Epidermal melanocyte (primary cell): Measurements from ENCODE around the gene ARHGEF37.
"Not testable (repeated sequence)": the region's sequence is repeated elsewhere in the genome, so short reads cannot be mapped to it uniquely, and the experiment has no call there.

ENCODE experiments used
- DNase-seq: peaks from one replicate; pipeline ENCODE4 v3.0.0; 2011; ENCODE audit warnings: low spot score; ENCODE audit not compliant: insufficient read length

The ARHGEF37 gene

GRCh38 chr5:149646564-149646963 is 65.3 kb downstream of the ARHGEF37 start:
- DNase-seq: no peak

DNA sequence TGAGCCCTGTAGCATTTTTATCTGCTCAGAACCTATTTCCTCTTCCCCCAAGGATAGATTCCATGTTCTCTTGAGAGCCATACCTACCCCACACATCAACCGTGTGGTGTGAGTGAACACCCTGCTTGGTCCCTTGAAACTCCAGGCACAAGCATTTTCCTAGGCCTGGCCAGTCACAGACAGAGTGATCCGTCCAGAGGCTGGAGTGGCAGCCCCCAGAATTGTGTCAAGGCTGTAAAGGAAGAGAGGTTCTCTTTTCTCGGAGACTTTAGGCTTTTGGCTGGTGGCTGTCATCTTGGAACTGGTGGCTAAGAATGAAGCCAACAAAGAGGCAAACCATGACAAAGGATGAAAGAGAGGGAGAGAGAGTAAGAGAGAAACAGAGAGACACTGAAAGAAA is 66.0 kb downstream of the ARHGEF37 start:
- DNase-seq: no peak

- not testable (repeated sequence) for DNase-seq
Measured at GRCh38 chr5:149648464-149649393, 67.4 kb downstream of the ARHGEF37 start.

DNA sequence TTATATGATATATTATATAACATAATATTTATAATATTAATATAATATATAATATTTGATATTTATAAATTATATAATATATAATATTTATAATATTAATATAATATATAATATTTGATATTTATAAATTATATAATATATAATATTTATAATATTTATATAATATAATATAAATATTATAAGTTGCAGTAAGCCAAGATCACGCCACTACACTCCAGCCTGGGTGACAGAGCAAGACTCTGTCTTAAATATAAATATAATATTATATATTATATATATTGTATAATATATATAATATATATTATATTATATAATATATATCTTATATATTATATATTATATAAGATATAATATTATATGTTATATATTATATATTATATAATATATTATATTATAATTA is 68.4 kb downstream of the ARHGEF37 start:
- not testable (repeated sequence) for DNase-seq

DNA sequence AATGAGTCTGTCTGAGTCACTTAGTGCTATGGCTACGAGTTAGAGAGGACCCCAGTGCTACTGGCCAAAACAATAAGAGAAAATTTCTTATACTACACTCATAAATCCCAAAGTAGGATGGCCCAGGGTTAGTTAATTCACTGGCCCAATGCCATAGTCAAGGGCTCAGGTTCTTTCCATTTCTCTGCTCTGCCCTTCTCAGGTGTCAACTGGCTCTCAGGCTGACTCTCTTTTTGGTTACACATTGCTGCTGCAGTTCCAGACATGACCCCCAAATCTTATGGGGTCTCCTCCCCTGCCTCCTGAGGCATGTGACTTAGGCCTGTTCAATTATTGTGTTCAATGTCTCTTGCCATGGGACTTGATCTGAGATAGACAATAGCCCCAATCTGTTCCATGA is 70.4 kb downstream of the ARHGEF37 start:
- no peak for DNase-seq

GRCh38 chr5:149652697-149653096 is 71.4 kb downstream of the ARHGEF37 start:
- DNase-seq: no peak

GRCh38 chr5:149654231-149654630 is 72.9 kb downstream of the ARHGEF37 start:
- no peak for DNase-seq

GRCh38 chr5:149654883-149655505 is 73.7 kb downstream of the ARHGEF37 start:
- DNase-seq: no peak

- no peak for DNase-seq
Measured at GRCh38 chr5:149656576-149657182, 75.4 kb downstream of the ARHGEF37 start.

- DNase-seq: no peak
Measured at GRCh38 chr5:149657324-149657723, 76.0 kb downstream of the ARHGEF37 start.

GRCh38 chr5:149658299-149658698 is 77.0 kb downstream of the ARHGEF37 start:
- no peak for DNase-seq

- no peak for DNase-seq
Measured at GRCh38 chr5:149664083-149664482, 82.8 kb downstream of the ARHGEF37 start.

- no peak for DNase-seq
Measured at GRCh38 chr5:149664666-149665415, 83.5 kb downstream of the ARHGEF37 start.

- DNase-seq: no peak
Measured at GRCh38 chr5:149665416-149666175, 84.3 kb downstream of the ARHGEF37 start.

- DNase-seq: no peak
Measured at GRCh38 chr5:149666212-149666852, 85.0 kb downstream of the ARHGEF37 start.

DNA sequence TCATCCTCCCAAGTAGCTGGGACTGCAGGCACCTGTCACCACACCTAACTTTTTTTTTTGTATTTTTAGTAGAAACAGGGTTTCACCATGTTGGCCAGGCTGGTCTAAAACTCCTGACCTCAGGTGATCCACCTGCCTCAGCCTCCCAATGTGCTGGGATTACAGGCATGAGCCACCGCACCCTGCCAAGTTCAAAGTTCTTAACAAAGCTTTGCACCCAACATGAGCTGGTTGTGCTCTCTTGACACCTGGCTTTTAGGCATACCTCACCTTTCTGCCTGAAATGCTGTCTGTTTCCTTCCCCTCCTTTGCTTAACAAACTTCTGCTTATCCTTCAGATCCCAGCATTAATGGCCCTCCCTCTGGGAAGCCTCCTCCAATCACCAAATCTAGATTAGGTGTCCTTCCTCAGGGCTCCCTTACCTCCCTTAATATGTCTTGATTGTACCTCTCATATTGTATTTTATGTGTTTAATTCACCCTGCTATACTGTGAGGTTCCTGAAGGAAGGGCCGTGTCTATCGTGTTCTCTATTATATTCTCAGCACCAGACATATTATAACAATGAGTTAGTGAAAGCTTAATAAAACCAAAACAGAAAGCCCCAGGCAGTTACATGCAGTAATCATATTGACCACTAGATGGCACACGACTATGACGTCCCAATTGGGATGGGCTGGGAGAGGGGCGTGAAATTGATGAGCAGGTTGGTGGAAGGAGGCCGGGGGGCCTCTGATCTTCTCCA is 86.0 kb downstream of the ARHGEF37 start:
- DNase-seq: no peak

DNA sequence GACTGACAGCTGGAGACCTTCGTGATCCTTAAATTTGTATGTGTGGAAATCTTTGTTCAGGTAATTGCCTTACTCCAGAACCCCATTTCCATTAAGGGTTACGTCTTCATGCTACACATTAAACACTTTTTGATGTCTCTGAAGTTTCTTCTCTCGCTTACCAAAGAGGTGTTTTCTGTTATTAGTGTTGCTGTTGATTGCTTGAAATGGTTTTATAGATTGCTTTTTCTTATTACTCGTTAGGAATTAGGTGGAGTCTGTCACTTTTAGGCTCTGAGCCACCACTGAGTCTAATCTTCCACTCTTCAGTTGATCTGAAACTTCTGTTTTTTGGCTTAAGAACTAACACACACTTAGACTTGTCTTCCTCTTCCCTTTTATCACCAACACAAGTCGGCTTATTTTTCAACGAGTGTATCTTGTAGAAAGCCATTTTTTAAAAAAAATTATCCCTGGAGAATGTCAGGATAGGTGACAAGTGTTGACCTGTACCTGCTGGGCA is 86.6 kb downstream of the ARHGEF37 start:
- no peak for DNase-seq

DNA sequence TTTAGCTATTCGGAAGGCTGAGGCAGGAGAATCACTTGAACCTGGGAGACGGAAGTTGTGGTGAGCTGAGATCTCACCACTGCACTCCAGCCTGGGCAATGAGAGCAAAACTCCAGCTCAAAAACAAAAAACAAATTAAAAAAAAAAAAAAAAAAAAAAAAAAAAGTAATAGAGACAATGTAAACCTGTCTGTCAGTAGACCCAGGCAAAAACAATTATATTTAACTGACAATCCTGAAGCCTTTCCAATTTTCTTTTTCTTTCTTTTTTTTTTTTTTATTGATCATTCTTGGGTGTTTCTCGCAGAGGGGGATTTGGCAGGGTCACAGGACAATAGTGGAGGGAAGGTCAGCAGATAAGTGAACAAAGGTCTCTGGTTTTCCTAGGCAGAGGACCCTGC is 88.0 kb downstream of the ARHGEF37 start:
- DNase-seq: not testable (repeated sequence)

GRCh38 chr5:149671544-149671943 is 90.2 kb downstream of the ARHGEF37 start:
- DNase-seq: no peak
